MM.1S (cell line): ENCODE measurements around the gene FIBP.

Experiments used
- DNase-seq: peaks from one replicate; pipeline ENCODE4 v3.0.0-alpha.2; 2015
- H2AFZ ChIP-seq: fragments of 300-600 bp; sonication (generic); 2 replicates; pipeline ENCODE4 v1.6.0; 2016; ENCODE audit warnings: antibody characterized with exemption, low read length
- H3F3A ChIP-seq: fragments of 300-600 bp; sonication (generic); 2 replicates; pipeline ENCODE4 v1.6.1; 2016; ENCODE audit warnings: mild to moderate bottlenecking, antibody characterized with exemption, low read length, moderate library complexity, mixed read lengths; ENCODE audit not compliant: insufficient read depth
- H3K27ac ChIP-seq: fragments of 300-600 bp; sonication (generic); 2 replicates; pipeline ENCODE4 v1.5.1; 2016; ENCODE audit warnings: mild to moderate bottlenecking, low read length
- H3K27me3 ChIP-seq: fragments of 300-600 bp; sonication (generic); replicated peaks from 2 replicates; pipeline ENCODE4 v1.6.0; 2016; ENCODE audit warnings: low read length; ENCODE audit not compliant: insufficient read depth
- H3K36me3 ChIP-seq: fragments of 300-600 bp; sonication (generic); replicated peaks from 2 replicates; pipeline ENCODE4 v1.6.1; 2016; ENCODE audit warnings: mild to moderate bottlenecking, low read length, mixed read lengths; ENCODE audit not compliant: insufficient read depth
- H3K4me1 ChIP-seq: fragments of 300-600 bp; sonication (generic); 2 replicates; pipeline ENCODE4 v1.6.1; 2016; ENCODE audit warnings: low read length, mixed read lengths
- H3K4me2 ChIP-seq: fragments of 300-600 bp; sonication (generic); 2 replicates; pipeline ENCODE4 v1.6.0; 2016; ENCODE audit warnings: low read depth, low read length
- H3K4me3 ChIP-seq: fragments of 300-600 bp; sonication (generic); 2 replicates; pipeline ENCODE4 v1.5.1; 2016; ENCODE audit warnings: low read length, mixed read lengths
- H3K79me2 ChIP-seq: fragments of 300-600 bp; sonication (generic); 2 replicates; pipeline ENCODE4 v1.6.1; 2016; ENCODE audit warnings: mixed run types, low read length, mixed read lengths
- H3K9ac ChIP-seq: fragments of 300-600 bp; sonication (generic); 2 replicates; pipeline ENCODE4 v1.6.1; 2016; ENCODE audit warnings: low read length, mixed read lengths
- H3K9me2 ChIP-seq: fragments of 300-600 bp; sonication (generic); replicated peaks from 2 replicates; pipeline ENCODE4 v1.6.1; 2016; ENCODE audit warnings: mild to moderate bottlenecking, low read length, mixed read lengths; ENCODE audit not compliant: insufficient read depth
- H3K9me3 ChIP-seq: fragments of 300-600 bp; sonication (generic); replicated peaks from 2 replicates; pipeline ENCODE4 v1.6.1; 2016; ENCODE audit warnings: mild to moderate bottlenecking, low read length, mixed read lengths; ENCODE audit not compliant: insufficient read depth
- H4K20me1 ChIP-seq: fragments of 300-600 bp; sonication (generic); 2 replicates; pipeline ENCODE4 v1.6.1; 2016; ENCODE audit warnings: mild to moderate bottlenecking, low read length, moderate library complexity, mixed read lengths; ENCODE audit not compliant: insufficient read depth
- EZH2 ChIP-seq: fragments of 300-600 bp; sonication (generic); optimal IDR thresholded peaks from 2 replicates; pipeline ENCODE3; 2017; ENCODE audit warnings: low read depth, mild to moderate bottlenecking, antibody characterized with exemption, low read length, mixed read lengths
- EZH2phosphoT487 ChIP-seq: fragments of 300-600 bp; sonication (generic); IDR thresholded peaks from 2 replicates; pipeline ENCODE4 v1.6.1; 2018; ENCODE audit warnings: antibody characterized with exemption, low read length
- TF ChIP-seq, protein P1 (sequence below): fragments of 300-600 bp; sonication (generic); IDR thresholded peaks from 2 replicates; pipeline ENCODE4 v1.5.1; 2016; ENCODE audit warnings: antibody characterized with exemption, low read length, mixed read lengths

The FIBP gene

DNA sequence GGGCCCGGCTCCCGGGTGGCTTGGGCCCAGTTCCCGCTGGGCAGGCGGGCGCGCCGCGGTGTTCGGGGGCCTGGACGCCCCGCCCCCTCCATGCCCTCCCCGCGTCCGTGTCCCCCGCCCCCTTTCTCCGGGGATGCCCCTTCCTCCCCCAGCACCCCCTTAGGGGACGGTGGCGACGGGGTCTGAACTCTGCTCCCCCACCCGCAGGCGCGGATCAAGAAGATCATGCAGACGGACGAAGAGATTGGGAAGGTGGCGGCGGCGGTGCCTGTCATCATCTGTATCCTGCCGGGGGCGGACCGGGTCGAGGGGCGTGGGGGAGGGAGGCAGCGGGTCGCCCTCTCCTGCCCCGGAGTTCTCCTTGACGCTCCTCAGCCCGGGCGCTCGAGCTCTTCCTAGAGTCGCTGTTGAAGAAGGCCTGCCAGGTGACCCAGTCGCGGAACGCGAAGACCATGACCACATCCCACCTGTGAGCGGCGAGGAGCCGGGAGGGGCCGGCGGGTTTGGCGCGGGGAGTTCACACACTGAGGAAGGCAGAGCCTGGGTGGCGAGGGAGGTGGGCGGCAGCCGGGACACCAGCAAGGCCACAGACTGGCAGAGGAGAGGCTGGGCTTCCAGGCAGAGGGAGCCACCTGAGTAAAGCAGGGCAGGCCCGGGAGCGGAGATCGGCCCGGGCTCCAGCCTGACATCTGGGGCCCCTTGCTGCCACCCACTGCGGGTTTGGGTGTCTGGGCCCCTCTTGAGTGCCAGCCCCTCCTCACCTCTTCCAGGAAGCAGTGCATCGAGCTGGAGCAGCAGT lies 31.5 kb upstream of the FIBP start:
- TF ChIP-seq, protein P1, sequence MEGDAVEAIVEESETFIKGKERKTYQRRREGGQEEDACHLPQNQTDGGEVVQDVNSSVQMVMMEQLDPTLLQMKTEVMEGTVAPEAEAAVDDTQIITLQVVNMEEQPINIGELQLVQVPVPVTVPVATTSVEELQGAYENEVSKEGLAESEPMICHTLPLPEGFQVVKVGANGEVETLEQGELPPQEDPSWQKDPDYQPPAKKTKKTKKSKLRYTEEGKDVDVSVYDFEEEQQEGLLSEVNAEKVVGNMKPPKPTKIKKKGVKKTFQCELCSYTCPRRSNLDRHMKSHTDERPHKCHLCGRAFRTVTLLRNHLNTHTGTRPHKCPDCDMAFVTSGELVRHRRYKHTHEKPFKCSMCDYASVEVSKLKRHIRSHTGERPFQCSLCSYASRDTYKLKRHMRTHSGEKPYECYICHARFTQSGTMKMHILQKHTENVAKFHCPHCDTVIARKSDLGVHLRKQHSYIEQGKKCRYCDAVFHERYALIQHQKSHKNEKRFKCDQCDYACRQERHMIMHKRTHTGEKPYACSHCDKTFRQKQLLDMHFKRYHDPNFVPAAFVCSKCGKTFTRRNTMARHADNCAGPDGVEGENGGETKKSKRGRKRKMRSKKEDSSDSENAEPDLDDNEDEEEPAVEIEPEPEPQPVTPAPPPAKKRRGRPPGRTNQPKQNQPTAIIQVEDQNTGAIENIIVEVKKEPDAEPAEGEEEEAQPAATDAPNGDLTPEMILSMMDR: no peak
- no peak for TF ChIP-seq EZH2
- TF ChIP-seq EZH2phosphoT487: no peak
- Histone ChIP-seq H3K4me2 (peak overlapping the region; percentile 99), H3K9me3 (no peaks in the 10 kb centered on the region), H2AFZ (peak overlapping the region; percentile 77), H3K27ac (no peak overlapping the region; the same call in 1 of the 2 replicates), H3K36me3 (no peaks in the 10 kb centered on the region), H4K20me1 (no peaks in the 10 kb centered on the region), H3K4me1 (peaks cover 8% of the 10 kb centered on the region; the same call in 1 of the 2 replicates), H3K27me3 (no peaks in the 10 kb centered on the region), H3F3A (no peaks in the 10 kb centered on the region), H3K9ac (peak overlapping the region; percentile 70), H3K9me2 (no peaks in the 10 kb centered on the region), H3K4me3 (peak overlapping the region; percentile 79), H3K79me2 (peaks cover 36% of the 10 kb centered on the region)
- peak; percentile 41 for DNase-seq

DNA sequence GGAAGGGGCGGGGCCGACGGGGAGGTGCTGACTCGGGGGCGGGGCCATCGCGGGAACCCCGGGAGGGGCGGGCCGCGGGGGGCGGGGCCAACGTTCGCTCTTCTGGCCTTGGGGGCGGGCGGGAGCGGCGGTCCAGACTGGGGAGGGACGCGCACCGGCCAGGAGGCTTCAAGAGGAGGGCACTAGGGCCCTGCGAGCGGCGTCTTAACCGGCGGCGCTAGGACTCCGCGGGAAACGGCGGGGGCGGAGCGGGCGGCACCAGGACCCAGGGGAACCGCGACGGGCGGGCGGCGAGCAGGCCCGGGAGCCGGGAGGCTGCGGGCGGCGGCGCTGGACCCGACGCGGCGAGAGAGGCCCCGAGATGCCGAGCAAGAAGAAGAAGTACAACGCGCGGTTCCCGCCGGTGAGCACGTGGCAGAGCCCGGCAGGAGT lies 30.9 kb upstream of the FIBP start, which contains the start of gene DRAP1:
TSS of gene DRAP1 (plus strand) at position 286 of the 432 bp plus-strand sequence. CDS start at position 362, 76 bp downstream.
- no peaks in the 10 kb centered on the region for H4K20me1 ChIP-seq
- peak within 1 kb of the TSS; percentile 31; the same call in 1 of the 2 replicates for H3K27ac ChIP-seq
- H3K36me3 ChIP-seq: no peaks in the 10 kb centered on the region
- DNase-seq: peak; percentile 99
- H3K4me2 ChIP-seq: peak within 1 kb of the TSS; percentile 99
- H3K27me3 ChIP-seq: no peaks in the 10 kb centered on the region
- no peaks in the 10 kb centered on the region for H3K9me2 ChIP-seq
- H3K4me1 ChIP-seq: peaks cover 8% of the 10 kb centered on the region; the same call in 1 of the 2 replicates
- H3K4me3 ChIP-seq: peak within 1 kb of the TSS; percentile 85
- TF ChIP-seq EZH2 (no peak), EZH2phosphoT487 (no peak)
- TF ChIP-seq, protein P1: no peak
- H3K9me3 ChIP-seq: no peaks in the 10 kb centered on the region
- H2AFZ ChIP-seq: peak within 1 kb of the TSS; percentile 77
- H3F3A ChIP-seq: no peaks in the 10 kb centered on the region
- H3K79me2 ChIP-seq: peaks cover 36% of the 10 kb centered on the region
- peak within 1 kb of the TSS; percentile 90 for H3K9ac ChIP-seq

DNA sequence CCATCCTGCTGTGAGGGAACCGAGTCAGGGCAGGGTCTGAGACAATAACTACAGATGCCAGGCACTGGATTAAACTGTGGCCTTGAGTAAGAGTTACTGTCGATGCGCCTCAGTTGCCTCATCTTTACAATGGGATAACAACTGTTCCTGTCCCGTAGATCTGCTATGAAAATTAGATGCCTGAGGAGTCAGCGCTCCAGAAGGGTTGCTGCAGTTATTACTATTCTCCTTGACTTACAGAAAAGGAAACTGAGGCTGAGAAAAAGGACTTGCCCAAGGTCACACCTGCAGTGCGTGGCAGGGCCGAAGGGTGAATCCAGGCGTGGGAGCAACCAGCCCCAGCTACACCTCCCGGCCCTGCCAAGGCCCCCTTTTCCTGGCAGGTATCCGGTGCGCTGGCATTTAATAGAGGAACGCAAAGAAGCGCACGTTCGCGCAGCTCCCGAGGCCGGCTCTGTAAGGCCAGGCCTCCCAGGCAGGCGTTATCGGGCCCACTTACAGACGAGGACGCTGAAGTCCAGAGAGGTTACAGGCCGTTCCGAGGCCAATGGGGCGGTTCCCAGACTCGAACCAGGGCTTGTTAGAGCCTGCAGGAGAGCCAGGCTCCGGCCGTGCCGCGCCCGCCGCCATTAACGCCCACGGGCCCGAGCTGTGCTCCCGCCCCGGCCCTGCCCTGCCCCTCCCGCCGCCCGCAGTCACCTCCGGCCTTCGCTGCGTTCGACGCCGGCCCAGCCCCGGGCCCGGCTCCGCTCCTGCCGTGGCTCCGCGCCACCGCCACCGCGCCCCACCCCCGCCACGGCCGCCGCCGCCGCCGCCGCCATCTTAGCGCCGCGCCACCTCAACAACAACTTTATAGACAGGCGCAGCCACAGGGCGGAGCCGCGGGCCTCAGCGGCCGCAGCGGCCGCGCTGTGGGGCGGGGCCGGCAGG lies 30.2 kb upstream of the FIBP start, which contains the start of gene C11orf68:
TSS of gene C11orf68 (minus strand) at position 852 of the 930 bp plus-strand sequence. CDS start at position 821, 31 bp downstream.
- peak within 1 kb of the TSS; percentile 77 for H2AFZ ChIP-seq

More for the DNA sequence above, 30.2 kb upstream of the FIBP start, which contains the start of gene C11orf68:
- Histone ChIP-seq H3K9me2 (no peaks in the 10 kb centered on the region), H3K4me1 (peaks cover 8% of the 10 kb centered on the region; the same call in 1 of the 2 replicates), H3K4me3 (peak within 1 kb of the TSS; percentile 85), H4K20me1 (no peaks in the 10 kb centered on the region), H3K79me2 (peaks cover 36% of the 10 kb centered on the region), H3K36me3 (no peaks in the 10 kb centered on the region), H3F3A (peaks cover 4% of the 10 kb centered on the region; the same call in 1 of the 2 replicates), H3K9ac (peak within 1 kb of the TSS; percentile 90), H3K27ac (peak within 1 kb of the TSS; percentile 31; the same call in 1 of the 2 replicates), H3K9me3 (no peaks in the 10 kb centered on the region), H3K4me2 (peak within 1 kb of the TSS; percentile 99), H3K27me3 (no peaks in the 10 kb centered on the region)
- DNase-seq: peak; percentile 45
- TF ChIP-seq EZH2 (no peak), EZH2phosphoT487 (no peak)
- TF ChIP-seq, protein P1: no peak
